Gastroesophageal sphincter (tissue), 3 donors: ENCODE results near the gene KIT.

ENCODE experiments used
- EP300 ChIP-seq: sonication (generic); formaldehyde crosslinking; IDR thresholded peaks from one replicate; pipeline ENCODE4 v1.6.1; 2017; ENCODE audit warnings: antibody characterized with exemption, mild to moderate bottlenecking
- POLR2AphosphoS5 ChIP-seq: sonication (generic); formaldehyde crosslinking; IDR thresholded peaks from one replicate; pipeline ENCODE4 v1.6.1; 2017; ENCODE audit warnings: antibody characterized with exemption
- TF ChIP-seq, protein P1 (sequence below), 4 experiments: fragments of 200-600 bp in 2 of 4; fragments of 450-650 bp in 2 of 4; sonication (generic) in 1 of 4; IDR thresholded peaks; one replicate each; pipeline ENCODE4 v1.5.1; 2017 to 2019; ENCODE audit warnings: antibody characterized with exemption in 4 of 4, mild to moderate bottlenecking in 2 of 4, moderate library complexity in 2 of 4

DNA sequence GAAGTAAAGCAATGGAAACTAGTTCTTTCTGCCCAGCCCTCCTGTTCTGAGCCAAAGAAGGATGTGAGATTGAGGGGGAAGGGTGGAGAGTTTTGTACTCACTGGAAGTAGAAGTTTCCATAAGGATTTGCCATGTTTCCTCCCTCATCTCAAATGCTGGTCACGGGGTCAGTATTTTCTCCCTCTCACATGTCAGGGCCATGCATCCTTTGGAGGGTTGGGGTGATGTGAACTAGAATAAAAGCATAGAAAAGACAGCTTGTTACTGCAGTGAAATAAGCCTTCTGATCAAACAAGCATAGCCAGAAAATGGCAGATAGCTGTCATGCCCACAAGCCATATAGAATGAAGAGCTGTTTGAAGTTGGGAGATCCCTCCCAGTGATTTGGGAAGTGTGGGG lies 79.7 kb downstream of the KIT start:
- TF ChIP-seq POLR2AphosphoS5 (no peak), EP300 (no peak)
- TF ChIP-seq, protein P1, sequence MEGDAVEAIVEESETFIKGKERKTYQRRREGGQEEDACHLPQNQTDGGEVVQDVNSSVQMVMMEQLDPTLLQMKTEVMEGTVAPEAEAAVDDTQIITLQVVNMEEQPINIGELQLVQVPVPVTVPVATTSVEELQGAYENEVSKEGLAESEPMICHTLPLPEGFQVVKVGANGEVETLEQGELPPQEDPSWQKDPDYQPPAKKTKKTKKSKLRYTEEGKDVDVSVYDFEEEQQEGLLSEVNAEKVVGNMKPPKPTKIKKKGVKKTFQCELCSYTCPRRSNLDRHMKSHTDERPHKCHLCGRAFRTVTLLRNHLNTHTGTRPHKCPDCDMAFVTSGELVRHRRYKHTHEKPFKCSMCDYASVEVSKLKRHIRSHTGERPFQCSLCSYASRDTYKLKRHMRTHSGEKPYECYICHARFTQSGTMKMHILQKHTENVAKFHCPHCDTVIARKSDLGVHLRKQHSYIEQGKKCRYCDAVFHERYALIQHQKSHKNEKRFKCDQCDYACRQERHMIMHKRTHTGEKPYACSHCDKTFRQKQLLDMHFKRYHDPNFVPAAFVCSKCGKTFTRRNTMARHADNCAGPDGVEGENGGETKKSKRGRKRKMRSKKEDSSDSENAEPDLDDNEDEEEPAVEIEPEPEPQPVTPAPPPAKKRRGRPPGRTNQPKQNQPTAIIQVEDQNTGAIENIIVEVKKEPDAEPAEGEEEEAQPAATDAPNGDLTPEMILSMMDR (IDR thresholded peaks at IDR 0.05) = no peak
